H9 (cell line): Measurements from ENCODE around the gene ZNF350. TPM values are rescaled to one million over a fixed set of nuclear protein-coding genes. Genes with fewer than 3 reads are reported as not detected.

Source experiments
- DNase-seq: peaks from one replicate; pipeline ENCODE4 v3.0.0-alpha.2; 2017
- H2AFZ ChIP-seq: one replicate; pipeline ENCODE4 v1.6.1; 2013; ENCODE audit warnings: mild to moderate bottlenecking, low read length, control low read depth, moderate library complexity
- H2AK5ac ChIP-seq: 2 replicates; pipeline ENCODE4 v1.6.1; 2013; ENCODE audit warnings: low read length, control low read depth, mixed read lengths; ENCODE audit not compliant: insufficient read length
- H2BK120ac ChIP-seq: one replicate; pipeline ENCODE4 v1.6.1; 2013; ENCODE audit warnings: low read depth, mild to moderate bottlenecking, low read length, control low read depth, inconsistent platforms; ENCODE audit not compliant: poor library complexity, severe bottlenecking
- H2BK12ac ChIP-seq: 2 replicates; pipeline ENCODE4 v1.6.1; 2013; ENCODE audit warnings: low read length, control low read depth, mixed read lengths, low read depth; ENCODE audit not compliant: insufficient read length
- H2BK15ac ChIP-seq: 2 replicates; pipeline ENCODE4 v1.6.1; 2013; ENCODE audit warnings: low read depth, low read length, control low read depth
- H2BK20ac ChIP-seq: one replicate; pipeline ENCODE4 v1.6.1; 2013; ENCODE audit warnings: low read depth, mild to moderate bottlenecking, low read length, control low read depth, inconsistent platforms; ENCODE audit not compliant: poor library complexity, severe bottlenecking
- H2BK5ac ChIP-seq: 2 replicates; pipeline ENCODE4 v1.6.1; 2013; ENCODE audit warnings: low read length, control low read depth, mixed read lengths; ENCODE audit not compliant: insufficient read length
- H3K14ac ChIP-seq: 2 replicates; pipeline ENCODE4 v1.6.1; 2013; ENCODE audit warnings: low read length, control low read depth; ENCODE audit not compliant: insufficient read depth
- H3K18ac ChIP-seq: 2 replicates; pipeline ENCODE4 v1.6.1; 2013; ENCODE audit warnings: low read depth, mild to moderate bottlenecking, mixed read lengths, low read length, control low read depth; ENCODE audit not compliant: insufficient read length
- H3K23ac ChIP-seq: 2 replicates; pipeline ENCODE4 v1.6.1; 2013; ENCODE audit warnings: low read length, control low read depth, mixed read lengths, low read depth; ENCODE audit not compliant: insufficient read length
- H3K23me2 ChIP-seq: 2 replicates; pipeline ENCODE4 v1.6.1; 2013; ENCODE audit warnings: low read depth, mild to moderate bottlenecking, mixed read lengths, low read length, control low read depth; ENCODE audit not compliant: insufficient read length, poor library complexity, severe bottlenecking
- H3K27ac ChIP-seq: 2 replicates; pipeline ENCODE4 v1.5.1; 2013; ENCODE audit warnings: low read length, control low read depth, mixed read lengths, low read depth; ENCODE audit not compliant: insufficient read length
- H3K27me3 ChIP-seq: 2 replicates; pipeline ENCODE4 v1.6.1; 2013; ENCODE audit warnings: low read length, control low read depth, inconsistent platforms; ENCODE audit not compliant: insufficient read depth
- H3K4ac ChIP-seq: 2 replicates; pipeline ENCODE4 v1.6.1; 2013; ENCODE audit warnings: low read depth, mild to moderate bottlenecking, control low read depth, inconsistent platforms, low read length, moderate library complexity
- H3K4me1 ChIP-seq: 2 replicates; pipeline ENCODE4 v1.6.1; 2013; ENCODE audit warnings: low read length, control low read depth, inconsistent platforms; ENCODE audit not compliant: insufficient read depth
- H3K4me2 ChIP-seq: 2 replicates; pipeline ENCODE4 v1.6.1; 2013; ENCODE audit warnings: low read length, control low read depth, mixed read lengths; ENCODE audit not compliant: insufficient read length, insufficient read depth
- H3K56ac ChIP-seq: 2 replicates; pipeline ENCODE4 v1.6.1; 2013; ENCODE audit warnings: low read depth, mild to moderate bottlenecking, mixed read lengths, low read length, control low read depth; ENCODE audit not compliant: insufficient read length
- H3K79me1 ChIP-seq: 2 replicates; pipeline ENCODE4 v1.6.1; 2013; ENCODE audit warnings: low read depth, mild to moderate bottlenecking, moderate library complexity, low read length, control low read depth, inconsistent platforms; ENCODE audit not compliant: insufficient read depth, poor library complexity, severe bottlenecking
- H3K79me2 ChIP-seq: 2 replicates; pipeline ENCODE4 v1.6.1; 2013; ENCODE audit warnings: low read length, control low read depth, inconsistent platforms; ENCODE audit not compliant: insufficient read depth
- H3K9ac ChIP-seq: 2 replicates; pipeline ENCODE4 v1.6.1; 2013; ENCODE audit warnings: low read length, control low read depth, mixed read lengths; ENCODE audit not compliant: insufficient read length; ENCODE audit errors: extremely low read depth
- H3K9me3 ChIP-seq: one replicate; pipeline ENCODE4 v1.6.1; 2013; ENCODE audit warnings: low read depth, low read length, inconsistent platforms; ENCODE audit not compliant: control insufficient read depth
- H3T11ph ChIP-seq: one replicate; pipeline ENCODE4 v1.6.1; 2013; ENCODE audit warnings: mild to moderate bottlenecking, low read length, control low read depth, inconsistent platforms
- H4K20me1 ChIP-seq: one replicate; pipeline ENCODE4 v1.6.1; 2013; ENCODE audit not compliant: control insufficient read depth, insufficient read length, insufficient read depth
- H4K5ac ChIP-seq: 2 replicates; pipeline ENCODE4 v1.6.1; 2013; ENCODE audit warnings: low read depth, mild to moderate bottlenecking, mixed read lengths, low read length, control low read depth; ENCODE audit not compliant: insufficient read length
- H4K8ac ChIP-seq: replicated peaks from 2 replicates; pipeline ENCODE4 v1.6.1; 2013; ENCODE audit warnings: low read length, control low read depth, mixed read lengths, low read depth; ENCODE audit not compliant: insufficient read length
- H4K91ac ChIP-seq: 2 replicates; pipeline ENCODE4 v1.6.1; 2013; ENCODE audit warnings: low read depth, mild to moderate bottlenecking, moderate library complexity, mixed read lengths, low read length, control low read depth; ENCODE audit not compliant: insufficient read length
- H3K27ac Mint-ChIP-seq, 3 experiments: 2 replicates in 2 of 3; 3 replicates in 1 of 3; pipeline ENCODE4 v1.8.0; 2020 to 2021; ENCODE audit warnings: mixed read lengths in 3 of 3, mild to moderate bottlenecking in 1 of 3, moderate library complexity in 1 of 3
- H3K27me3 Mint-ChIP-seq: 2 replicates; pipeline ENCODE4 v1.8.0; 2021; ENCODE audit warnings: low read depth, mild to moderate bottlenecking, moderate library complexity, mixed read lengths
- H3K36me3 Mint-ChIP-seq, 3 experiments: 2 replicates in 2 of 3; 3 replicates in 1 of 3; pipeline ENCODE4 v1.8.0; 2020 to 2021; ENCODE audit warnings: low read depth in 3 of 3, mixed read lengths in 3 of 3; ENCODE audit not compliant: insufficient read depth in 1 of 3
- H3K4me1 Mint-ChIP-seq, 2 experiments: 2 replicates each; pipeline ENCODE4 v1.8.0; 2020; ENCODE audit warnings: mixed read lengths in 2 of 2
- H3K4me3 Mint-ChIP-seq, 2 experiments: 2 replicates in 1 of 2; 3 replicates in 1 of 2; pipeline ENCODE4 v1.8.0; 2020 to 2021; ENCODE audit warnings: mild to moderate bottlenecking in 2 of 2, mixed read lengths in 2 of 2, moderate library complexity in 1 of 2
- H3K9me3 Mint-ChIP-seq, 2 experiments: 2 replicates in 1 of 2; 3 replicates in 1 of 2; pipeline ENCODE4 v1.8.0; 2020; ENCODE audit warnings: mild to moderate bottlenecking in 2 of 2, mixed read lengths in 2 of 2, moderate library complexity in 1 of 2
- WGBS: extraction: QIAGEN DNeasy Blood & Tissue Kit; methylation state at CpG from one replicate; pipeline ENCODE4 v1.1.7; 2013; ENCODE audit warnings: missing lambda C conversion rate, low lambda C conversion rate, mixed read lengths; ENCODE audit not compliant: insufficient read length; ENCODE audit errors: extremely low coverage; 5-methylcytosine and 5-hydroxymethylcytosine counted together
- total RNA-seq: library from RNA; stranded (reverse); gene quantifications from 2 replicates; pipeline ENCODE4 v1.2.1, GENCODE V29; 2021
- TF ChIP-seq, protein P1 (sequence below): fragments of 200-600 bp; sonication (generic); conservative IDR thresholded peaks from 3 replicates; pipeline ENCODE4 v1.8.0; 2021; ENCODE audit warnings: antibody characterized with exemption, mild to moderate bottlenecking

The ZNF350 gene
- total RNA-seq, 1 experiment from 2014 or later, result 12.9 TPM

DNA sequence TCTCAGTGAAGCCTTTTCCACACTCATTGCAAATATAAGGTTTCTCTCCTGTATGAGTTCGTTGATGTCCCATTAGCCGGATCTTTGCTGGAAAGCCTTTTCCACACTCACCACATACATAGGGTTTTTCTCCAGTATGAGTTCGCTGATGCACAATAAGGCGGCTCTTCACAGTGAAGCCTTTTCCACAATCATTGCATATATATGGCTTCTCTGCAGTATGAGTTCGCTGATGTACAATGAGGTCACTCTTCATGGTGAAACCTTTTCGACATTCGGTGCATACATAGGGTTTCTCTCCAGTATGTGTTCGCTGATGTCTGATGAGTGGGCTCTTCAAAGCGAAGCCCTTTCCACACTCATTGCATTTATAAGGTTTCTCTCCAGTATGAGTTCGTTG lies 6.8 kb upstream of the ZNF350 start:
- DNase-seq, result no peak
- no peak overlapping the region for H4K91ac ChIP-seq
- peaks cover 91 to 92% of the 10 kb centered on the region in 2 experiments for H3K9me3 Mint-ChIP-seq

More for the DNA sequence above, 6.8 kb upstream of the ZNF350 start:
- Histone ChIP-seq H3K4ac (no peak overlapping the region), H2AK5ac (no peak overlapping the region), H3K56ac (no peak overlapping the region), H2AFZ (no peak overlapping the region), H3K27me3 (no peaks in the 10 kb centered on the region), H2BK5ac (no peak overlapping the region), H3K14ac (no peak overlapping the region), H2BK15ac (no peak overlapping the region), H4K8ac (no peak overlapping the region), H3T11ph (no peak overlapping the region), H2BK12ac (no peak overlapping the region), H3K4me1 (no peaks in the 10 kb centered on the region), H3K4me2 (no peak overlapping the region), H3K18ac (no peak overlapping the region), H3K79me1 (no peaks in the 10 kb centered on the region), H3K23me2 (no peaks in the 10 kb centered on the region), H2BK120ac (no peak overlapping the region), H3K9me3 (peaks cover 63% of the 10 kb centered on the region), H2BK20ac (no peak overlapping the region), H3K27ac (no peak overlapping the region), H4K20me1 (no peaks in the 10 kb centered on the region), H3K9ac (no peak overlapping the region), H3K23ac (no peak overlapping the region), H4K5ac (no peak overlapping the region), H3K79me2 (no peaks in the 10 kb centered on the region)
- TF ChIP-seq, protein P1, sequence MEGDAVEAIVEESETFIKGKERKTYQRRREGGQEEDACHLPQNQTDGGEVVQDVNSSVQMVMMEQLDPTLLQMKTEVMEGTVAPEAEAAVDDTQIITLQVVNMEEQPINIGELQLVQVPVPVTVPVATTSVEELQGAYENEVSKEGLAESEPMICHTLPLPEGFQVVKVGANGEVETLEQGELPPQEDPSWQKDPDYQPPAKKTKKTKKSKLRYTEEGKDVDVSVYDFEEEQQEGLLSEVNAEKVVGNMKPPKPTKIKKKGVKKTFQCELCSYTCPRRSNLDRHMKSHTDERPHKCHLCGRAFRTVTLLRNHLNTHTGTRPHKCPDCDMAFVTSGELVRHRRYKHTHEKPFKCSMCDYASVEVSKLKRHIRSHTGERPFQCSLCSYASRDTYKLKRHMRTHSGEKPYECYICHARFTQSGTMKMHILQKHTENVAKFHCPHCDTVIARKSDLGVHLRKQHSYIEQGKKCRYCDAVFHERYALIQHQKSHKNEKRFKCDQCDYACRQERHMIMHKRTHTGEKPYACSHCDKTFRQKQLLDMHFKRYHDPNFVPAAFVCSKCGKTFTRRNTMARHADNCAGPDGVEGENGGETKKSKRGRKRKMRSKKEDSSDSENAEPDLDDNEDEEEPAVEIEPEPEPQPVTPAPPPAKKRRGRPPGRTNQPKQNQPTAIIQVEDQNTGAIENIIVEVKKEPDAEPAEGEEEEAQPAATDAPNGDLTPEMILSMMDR, result no peak
- Mint-ChIP-seq H3K27ac (no peak overlapping the region), H3K4me1 (no peaks in the 10 kb centered on the region), H3K36me3 (peaks cover 70 to 82% (median 78%) of the 10 kb centered on the region in 3 experiments), H3K27me3 (no peaks in the 10 kb centered on the region; the same call in 1 of the 2 replicates), H3K4me3 (no peak overlapping the region)
- no CpG with 5 or more reads among the region's 10 CpGs for WGBS
